HG02885 (cell line): ENCODE measurements around the gene TMEM181.
"Not testable (repeated sequence)": the region's sequence is repeated elsewhere in the genome, so short reads cannot be mapped to it uniquely, and the experiment has no call there.

Source experiments
- ATAC-seq: cut with Tn5 transposase; IDR thresholded peaks from one replicate; pipeline ENCODE4 v1.9.1; 2021; ENCODE audit warnings: mild to moderate bottlenecking; ENCODE audit not compliant: unreplicated experiment, poor library complexity

Gene TMEM181

GRCh38 chr6:158591134-158591809 is 31.4 kb downstream of the TMEM181 start:
- no peak for ATAC-seq

- ATAC-seq: no peak
Measured at GRCh38 chr6:158591810-158592209, 31.9 kb downstream of the TMEM181 start.

DNA sequence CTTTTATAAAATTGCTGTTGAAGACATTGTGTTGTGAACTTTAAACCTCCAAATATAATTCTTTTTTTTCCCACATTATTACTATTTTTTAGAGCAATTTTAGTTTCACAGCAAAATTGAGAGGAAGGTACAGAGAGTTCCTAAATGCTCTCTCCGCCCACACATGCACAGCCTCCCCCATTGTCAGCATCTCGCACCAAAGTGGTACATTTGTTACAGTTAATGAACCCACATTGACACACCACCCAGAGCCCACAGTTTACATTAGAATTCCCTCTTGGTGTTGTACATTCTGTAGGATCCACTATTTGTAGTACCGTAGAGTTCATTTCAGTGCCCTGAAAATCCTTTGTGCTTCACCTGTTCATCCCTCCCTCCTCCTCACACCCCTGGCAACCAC is 33.8 kb downstream of the TMEM181 start:
- ATAC-seq: no peak

DNA sequence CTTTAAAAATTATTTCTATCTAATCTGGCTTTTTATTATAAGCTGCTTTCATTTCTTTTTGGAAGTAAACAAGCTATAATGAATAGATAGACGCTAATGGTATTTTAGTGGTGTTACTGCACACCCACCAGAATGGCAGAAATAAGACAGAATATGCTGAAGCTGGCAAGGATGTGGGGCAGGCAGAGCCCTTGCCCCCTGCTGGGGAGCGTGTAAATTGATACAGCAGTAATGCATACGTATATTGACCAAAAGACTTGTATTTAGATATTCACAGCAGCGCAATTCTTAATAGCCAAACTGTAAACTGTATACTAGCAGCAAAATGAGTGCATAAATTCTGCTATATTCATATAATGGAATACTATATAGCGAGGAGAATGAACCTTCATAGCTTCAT is 35.3 kb downstream of the TMEM181 start:
- no peak for ATAC-seq

DNA sequence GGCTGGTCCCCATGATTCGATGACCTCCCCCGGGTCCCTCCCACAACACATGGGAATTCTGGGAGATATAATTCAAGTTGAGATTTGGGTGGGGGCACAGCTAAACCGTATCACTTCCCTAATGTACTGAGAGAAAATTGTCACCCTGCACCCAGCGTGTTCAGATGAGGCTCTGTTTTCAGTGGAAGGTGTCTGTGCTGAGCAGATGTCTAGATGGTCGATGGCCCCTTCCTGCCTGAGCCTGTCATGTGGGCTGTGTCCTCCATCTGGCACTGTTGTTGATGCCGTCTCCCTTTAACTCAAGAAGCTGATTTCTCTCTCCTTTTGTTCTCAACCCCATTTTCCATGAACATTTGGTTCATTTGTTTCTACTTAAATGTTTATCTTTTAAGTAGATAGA is 37.0 kb downstream of the TMEM181 start:
- no peak for ATAC-seq

DNA sequence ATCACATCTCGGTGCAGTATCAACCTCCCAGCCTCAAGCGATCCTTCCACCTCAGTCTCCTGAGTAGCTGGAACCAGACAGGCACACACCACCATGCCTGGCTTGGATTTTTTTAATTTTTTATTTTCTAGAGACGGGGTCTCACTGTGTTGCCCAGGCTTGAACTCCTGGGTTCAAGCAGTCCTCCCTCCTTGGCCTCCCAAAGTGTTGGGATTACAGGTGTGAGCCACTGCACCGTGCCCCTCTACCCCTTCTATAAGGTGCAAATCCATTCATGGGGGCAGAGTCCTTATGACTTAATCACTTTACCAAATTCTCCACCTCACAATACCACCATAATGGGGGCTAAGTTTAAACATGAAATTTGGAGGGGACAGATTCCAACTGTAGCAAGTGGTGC is 37.7 kb downstream of the TMEM181 start:
- no peak for ATAC-seq

DNA sequence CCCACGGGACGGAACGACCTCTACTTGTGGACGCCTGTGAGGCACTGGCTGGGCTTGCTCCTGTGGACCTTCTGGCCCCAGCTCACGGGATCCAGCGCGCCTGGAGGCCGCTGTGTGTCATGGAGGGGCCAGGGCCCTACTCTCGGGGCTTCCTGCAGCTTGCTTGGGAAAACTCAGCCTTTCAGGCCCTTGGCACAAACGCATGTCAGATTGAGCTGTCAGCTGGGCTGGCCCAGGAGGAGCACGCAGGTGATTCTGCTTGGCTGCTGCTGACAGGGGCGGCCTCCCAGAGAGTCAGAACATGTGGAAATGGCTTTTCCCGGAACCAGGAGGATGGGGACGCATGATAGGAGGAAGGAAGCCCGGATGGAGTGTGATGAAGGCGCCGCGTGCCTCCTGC is 39.7 kb downstream of the TMEM181 start:
- no peak for ATAC-seq

DNA sequence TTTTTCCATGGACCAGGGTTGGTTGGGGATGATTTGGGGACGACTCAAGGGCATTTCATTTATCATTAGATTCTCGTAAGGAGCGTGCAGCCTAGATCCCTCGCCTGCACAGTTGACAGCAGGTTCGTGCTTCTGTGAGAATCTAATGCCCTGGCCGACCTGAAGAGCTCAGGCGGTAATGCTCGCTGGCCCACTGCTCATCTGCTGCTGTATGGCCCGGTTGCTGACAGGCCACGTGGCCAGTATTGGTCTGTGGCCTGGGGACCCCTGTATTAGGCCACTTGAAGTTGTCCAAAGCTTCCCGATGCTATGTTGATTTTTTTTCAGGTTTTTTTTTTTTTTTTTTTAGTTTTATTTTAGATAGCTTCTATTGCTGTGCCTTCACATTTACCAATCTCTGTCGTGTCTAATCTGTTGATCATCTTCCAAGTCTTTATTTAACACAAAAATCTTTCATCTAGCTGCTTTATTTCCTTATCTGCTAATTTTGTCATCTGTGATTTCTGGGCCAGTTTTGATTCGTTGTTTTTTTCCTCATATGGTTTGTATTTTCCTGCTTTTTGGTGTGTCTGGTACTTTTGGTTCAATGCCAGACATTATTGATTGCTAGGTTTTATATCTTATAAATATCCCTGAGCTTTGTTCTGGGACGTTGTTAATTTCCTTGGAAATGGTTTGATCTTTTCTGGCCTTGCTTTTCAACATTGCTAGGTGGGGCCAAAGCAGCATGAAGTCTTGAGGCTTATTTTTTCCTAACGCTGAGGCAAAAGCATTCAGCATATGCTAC is 43.6 kb downstream of the TMEM181 start:
- no peak for ATAC-seq

GRCh38 chr6:158604048-158604406 is 44.1 kb downstream of the TMEM181 start:
- ATAC-seq: no peak

GRCh38 chr6:158605266-158605878 is 45.5 kb downstream of the TMEM181 start:
- peak; percentile 47 for ATAC-seq

DNA sequence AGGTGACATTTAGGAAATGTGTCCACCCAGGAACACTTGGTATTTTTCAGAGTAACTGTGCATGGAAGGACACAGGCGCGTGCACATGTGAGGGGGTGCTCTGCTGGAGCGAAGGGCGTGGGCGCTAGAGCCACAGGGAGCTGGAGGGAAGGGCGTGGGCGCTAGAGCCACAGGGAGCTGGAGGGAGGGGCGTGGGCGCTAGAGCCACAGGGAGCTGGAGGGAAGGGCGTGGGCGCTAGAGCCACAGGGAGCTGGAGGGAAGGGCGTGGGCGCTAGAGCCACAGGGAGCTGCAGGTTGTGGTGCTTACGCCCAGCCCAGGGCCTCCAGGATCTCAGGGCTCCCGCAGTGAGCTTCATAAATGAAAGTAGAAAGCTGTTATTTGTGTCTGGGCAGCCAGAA is 46.1 kb downstream of the TMEM181 start:
- ATAC-seq: not testable (repeated sequence)

DNA sequence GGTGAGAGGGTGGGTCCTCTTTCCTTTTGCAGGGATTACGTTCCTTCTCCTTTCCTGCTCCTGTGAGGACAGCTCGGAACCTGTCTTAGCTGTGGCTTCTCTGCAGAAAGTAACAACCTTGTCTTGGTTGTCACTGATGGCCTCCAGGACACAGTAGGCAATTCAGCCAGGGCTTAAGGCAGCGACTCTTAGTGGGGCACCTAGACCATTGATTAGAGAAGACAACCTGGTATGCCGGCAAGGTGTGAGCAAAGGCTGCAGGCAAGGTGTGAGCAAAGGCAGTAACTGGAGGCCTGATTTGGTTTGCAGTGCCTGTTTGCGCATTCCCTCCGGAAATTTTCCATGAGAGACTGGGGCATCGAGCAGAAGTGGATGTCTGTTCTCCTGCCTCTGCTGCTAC is 47.0 kb downstream of the TMEM181 start:
- no peak for ATAC-seq

- no peak for ATAC-seq
Measured at GRCh38 chr6:158607411-158608170, 47.7 kb downstream of the TMEM181 start.

GRCh38 chr6:158608221-158608620 is 48.3 kb downstream of the TMEM181 start:
- ATAC-seq: no peak

GRCh38 chr6:158609455-158610155 is 49.7 kb downstream of the TMEM181 start:
- no peak for ATAC-seq

DNA sequence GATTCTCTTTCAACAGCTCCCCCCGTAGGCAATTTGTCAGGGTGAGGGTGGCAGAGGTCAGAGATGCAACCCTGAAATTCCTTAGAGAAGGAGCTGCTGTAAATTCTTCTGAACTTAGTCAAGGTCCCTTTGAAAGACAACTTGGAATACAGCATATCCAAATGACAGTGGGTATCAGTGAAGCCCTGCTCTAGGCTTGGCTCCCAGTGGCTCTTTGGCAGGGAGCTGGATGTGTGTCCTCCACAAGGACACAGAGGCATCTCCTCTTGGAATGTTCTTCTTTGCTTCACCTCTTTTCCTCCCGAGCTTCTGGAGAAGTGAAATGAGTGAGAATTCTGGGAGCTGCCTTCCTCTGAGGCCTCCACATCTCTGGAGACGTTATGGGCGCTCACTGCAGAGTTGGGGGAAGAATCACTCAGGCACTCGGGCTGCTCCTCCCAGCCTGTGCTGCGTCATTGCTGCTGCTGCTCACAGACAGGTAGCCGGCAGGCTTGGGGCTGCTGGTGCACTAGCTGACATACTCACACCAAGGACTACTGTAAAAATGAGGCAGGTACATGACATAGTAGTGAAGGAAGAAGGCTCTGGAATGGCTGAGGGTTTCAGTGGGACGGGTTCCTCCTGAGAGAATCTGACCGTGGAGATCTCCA is 50.6 kb downstream of the TMEM181 start:
- ATAC-seq: no peak

DNA sequence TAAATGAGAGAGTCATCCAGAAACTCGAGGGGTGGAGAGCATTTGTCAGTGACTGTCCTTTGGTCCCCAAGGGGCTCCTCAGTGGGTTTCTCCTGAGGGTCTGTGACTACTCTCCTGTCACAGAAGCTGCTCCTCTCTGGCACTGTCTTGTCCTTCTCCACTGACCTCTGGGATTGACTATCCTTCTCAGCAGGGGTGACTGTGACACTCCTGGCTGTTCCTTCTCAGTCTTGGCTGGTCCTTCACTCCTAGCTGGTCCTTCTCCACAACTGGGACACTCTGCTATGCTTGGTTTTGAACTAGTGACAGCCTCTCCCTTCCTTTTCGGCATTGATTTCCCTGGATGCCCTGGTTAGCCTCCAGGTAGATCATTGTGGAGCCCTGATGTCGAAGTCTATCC is 51.1 kb downstream of the TMEM181 start:
- ATAC-seq: no peak

- ATAC-seq: no peak
Measured at GRCh38 chr6:158611541-158612370, 51.9 kb downstream of the TMEM181 start.

GRCh38 chr6:158614606-158615005 is 54.7 kb downstream of the TMEM181 start:
- ATAC-seq: not testable (repeated sequence)
